Measurements from ENCODE around the gene AUH. TPM values are rescaled to one million over a fixed set of nuclear protein-coding genes. Genes with fewer than 3 reads are reported as not detected.

The AUH gene
- total and polyA plus RNA-seq, 10 of the 15 experiments (the other 5 are each of a cell fraction or from before 2014, with no cell fraction given), result 1.7 to 7.3 (median 4.6) TPM

DNA sequence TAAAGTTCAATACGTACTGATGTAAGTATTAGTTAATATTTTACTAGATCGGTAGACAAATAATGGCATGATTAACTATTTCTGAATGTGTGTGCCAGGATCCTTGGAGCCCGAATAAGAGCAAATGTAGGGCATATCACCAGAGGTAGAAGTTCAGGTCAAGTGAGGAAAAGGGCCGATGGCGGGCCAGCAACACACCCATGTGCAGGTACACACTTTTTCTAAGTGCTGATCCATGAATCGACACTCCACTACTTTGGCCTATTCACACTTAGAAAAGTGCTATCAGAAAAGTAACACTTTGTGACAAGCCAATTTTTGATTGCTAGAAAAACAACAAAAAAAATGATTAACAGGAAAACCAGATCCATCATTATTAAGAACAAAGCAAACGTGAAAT is 150.3 kb downstream of the AUH start:
- H4K20me1 ChIP-seq (ENCODE audit: control insufficient read depth, insufficient read depth), result no peaks in the 10 kb centered on the region
- TF ChIP-seq, protein P1, sequence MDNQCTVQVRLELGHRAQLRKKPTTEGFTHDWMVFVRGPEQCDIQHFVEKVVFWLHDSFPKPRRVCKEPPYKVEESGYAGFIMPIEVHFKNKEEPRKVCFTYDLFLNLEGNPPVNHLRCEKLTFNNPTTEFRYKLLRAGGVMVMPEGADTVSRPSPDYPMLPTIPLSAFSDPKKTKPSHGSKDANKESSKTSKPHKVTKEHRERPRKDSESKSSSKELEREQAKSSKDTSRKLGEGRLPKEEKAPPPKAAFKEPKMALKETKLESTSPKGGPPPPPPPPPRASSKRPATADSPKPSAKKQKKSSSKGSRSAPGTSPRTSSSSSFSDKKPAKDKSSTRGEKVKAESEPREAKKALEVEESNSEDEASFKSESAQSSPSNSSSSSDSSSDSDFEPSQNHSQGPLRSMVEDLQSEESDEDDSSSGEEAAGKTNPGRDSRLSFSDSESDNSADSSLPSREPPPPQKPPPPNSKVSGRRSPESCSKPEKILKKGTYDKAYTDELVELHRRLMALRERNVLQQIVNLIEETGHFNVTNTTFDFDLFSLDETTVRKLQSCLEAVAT (IDR thresholded peaks at IDR 0.05), result peak; percentile 97
- TF ChIP-seq SRF (IDR thresholded peaks at IDR 0.05; ENCODE audit: low read depth in 2 of 2, low read length in 2 of 2), result peak in 1 of 2 experiments; percentile 64; a peak in 1 of 4 replicates
- no peak for TF ChIP-seq FOS (IDR thresholded peaks at IDR 0.05; ENCODE audit: borderline replicate concordance, extremely low read depth, insufficient read length)
- ChIA-PET SMC1A (ENCODE audit: uncharacterized antibody, unreplicated experiment) (interaction anchor here (0.6 kb wide), 1 partner anchor 9 kb away, joined by 3 read pairs; no protein-coding TSS in a partner anchor), POLR2A (no interaction called here), RAD21 (ENCODE audit: unreplicated experiment) (no interaction called here), CTCF (no interaction called here)
- BruUV-seq (replicated peaks), result no TSS peak
- no peak overlapping the region for H3K4me2 ChIP-seq (ENCODE audit: control insufficient read depth, insufficient read depth)
- H3K9ac ChIP-seq (ENCODE audit: control insufficient read depth, insufficient read depth, low read length), result no peak overlapping the region
- H3K4me3 ChIP-seq, result no peak overlapping the region
- FAIRE-seq (no peak), ATAC-seq (no peak), DNase-seq (ENCODE audit: low read depth, low spot score) (no peak)
- peaks cover 24% of the 10 kb centered on the region for H3K4me1 ChIP-seq (ENCODE audit: control insufficient read depth, insufficient read depth, low read length)
- H3K27me3 ChIP-seq (replicated peaks in 1 of 2; ENCODE audit: control insufficient read depth in 2 of 2, insufficient read depth in 2 of 2, low read length in 1 of 2), result no peaks in the 10 kb centered on the region
- no peaks in the 10 kb centered on the region for H3K36me3 ChIP-seq (ENCODE audit: control insufficient read depth in 2 of 2, insufficient read depth in 2 of 2, low read length in 1 of 2)
- no peaks in the 10 kb centered on the region for H3K79me2 ChIP-seq (ENCODE audit: control insufficient read depth, insufficient read depth, low read length)
- WGBS (ENCODE audit: insufficient coverage, insufficient replicate concordance, low lambda C conversion rate, missing lambda C conversion rate), result 90% methylated on average over 7 of the region's 7 CpGs
- H3K9me3 ChIP-seq (replicated peaks; ENCODE audit: control insufficient read depth, insufficient read depth, low read length), result no peaks in the 10 kb centered on the region; the same call in 2 of the 3 replicates
- intact Hi-C loops (cut with micrococcal nuclease; ENCODE audit: unreplicated experiment) (no loop called here), in situ Hi-C loops (cut with MboI) (no loop called here)
- H2AFZ ChIP-seq (ENCODE audit: control insufficient read depth, low read depth, low read length), result no peak overlapping the region
- H3K27ac ChIP-seq (ENCODE audit: control insufficient read depth, insufficient read depth), result no peak overlapping the region

DNA sequence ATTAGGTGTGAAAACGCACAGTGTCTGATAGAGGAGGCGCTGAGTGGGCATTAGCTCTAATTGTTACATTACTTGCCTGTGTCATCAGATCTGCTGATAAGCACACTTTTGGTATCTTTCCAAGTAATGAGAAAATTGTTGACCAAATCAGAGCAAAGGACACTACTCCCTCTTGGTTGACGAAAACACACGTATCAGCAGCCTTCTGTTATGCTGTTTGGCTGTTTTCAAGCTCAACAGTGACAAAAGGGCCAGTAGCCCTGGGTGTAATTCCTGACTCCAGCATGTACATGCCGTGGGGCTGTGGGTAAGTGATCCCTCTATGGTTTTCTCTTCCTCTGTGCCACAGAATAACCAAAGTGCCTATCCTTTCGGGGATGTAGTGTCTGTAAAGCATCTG is 151.4 kb downstream of the AUH start:
- H3K36me3 ChIP-seq (ENCODE audit: control insufficient read depth in 2 of 2, insufficient read depth in 2 of 2, low read length in 1 of 2), result no peaks in the 10 kb centered on the region
- POLR2A ChIA-PET, result no interaction called here
- in situ Hi-C loops (cut with MboI), result no loop called here
- SMC1A ChIA-PET (ENCODE audit: uncharacterized antibody, unreplicated experiment), result no interaction called here
- H4K20me1 ChIP-seq (ENCODE audit: control insufficient read depth, insufficient read depth), result no peaks in the 10 kb centered on the region
- RAD21 ChIA-PET (ENCODE audit: unreplicated experiment), result no interaction called here
- no peak overlapping the region for H3K27ac ChIP-seq (ENCODE audit: control insufficient read depth, insufficient read depth)
- H3K9ac ChIP-seq (ENCODE audit: control insufficient read depth, insufficient read depth, low read length), result no peak overlapping the region
- H3K4me1 ChIP-seq (ENCODE audit: control insufficient read depth, insufficient read depth, low read length), result peaks cover 24% of the 10 kb centered on the region
- TF ChIP-seq FOS (IDR thresholded peaks at IDR 0.05; ENCODE audit: borderline replicate concordance, extremely low read depth, insufficient read length) (no peak), WRNIP1 (IDR thresholded peaks at IDR 0.05; ENCODE audit: borderline replicate concordance, low read depth, low read length) (no peak), MXI1 (IDR thresholded peaks at IDR 0.05; ENCODE audit: low read depth, low read length) (no peak), EGR1 (IDR thresholded peaks at IDR 0.05; ENCODE audit: borderline replicate concordance in 1 of 2, low read depth in 2 of 2, low read length in 2 of 2) (no peak)
- TF ChIP-seq, protein P2, sequence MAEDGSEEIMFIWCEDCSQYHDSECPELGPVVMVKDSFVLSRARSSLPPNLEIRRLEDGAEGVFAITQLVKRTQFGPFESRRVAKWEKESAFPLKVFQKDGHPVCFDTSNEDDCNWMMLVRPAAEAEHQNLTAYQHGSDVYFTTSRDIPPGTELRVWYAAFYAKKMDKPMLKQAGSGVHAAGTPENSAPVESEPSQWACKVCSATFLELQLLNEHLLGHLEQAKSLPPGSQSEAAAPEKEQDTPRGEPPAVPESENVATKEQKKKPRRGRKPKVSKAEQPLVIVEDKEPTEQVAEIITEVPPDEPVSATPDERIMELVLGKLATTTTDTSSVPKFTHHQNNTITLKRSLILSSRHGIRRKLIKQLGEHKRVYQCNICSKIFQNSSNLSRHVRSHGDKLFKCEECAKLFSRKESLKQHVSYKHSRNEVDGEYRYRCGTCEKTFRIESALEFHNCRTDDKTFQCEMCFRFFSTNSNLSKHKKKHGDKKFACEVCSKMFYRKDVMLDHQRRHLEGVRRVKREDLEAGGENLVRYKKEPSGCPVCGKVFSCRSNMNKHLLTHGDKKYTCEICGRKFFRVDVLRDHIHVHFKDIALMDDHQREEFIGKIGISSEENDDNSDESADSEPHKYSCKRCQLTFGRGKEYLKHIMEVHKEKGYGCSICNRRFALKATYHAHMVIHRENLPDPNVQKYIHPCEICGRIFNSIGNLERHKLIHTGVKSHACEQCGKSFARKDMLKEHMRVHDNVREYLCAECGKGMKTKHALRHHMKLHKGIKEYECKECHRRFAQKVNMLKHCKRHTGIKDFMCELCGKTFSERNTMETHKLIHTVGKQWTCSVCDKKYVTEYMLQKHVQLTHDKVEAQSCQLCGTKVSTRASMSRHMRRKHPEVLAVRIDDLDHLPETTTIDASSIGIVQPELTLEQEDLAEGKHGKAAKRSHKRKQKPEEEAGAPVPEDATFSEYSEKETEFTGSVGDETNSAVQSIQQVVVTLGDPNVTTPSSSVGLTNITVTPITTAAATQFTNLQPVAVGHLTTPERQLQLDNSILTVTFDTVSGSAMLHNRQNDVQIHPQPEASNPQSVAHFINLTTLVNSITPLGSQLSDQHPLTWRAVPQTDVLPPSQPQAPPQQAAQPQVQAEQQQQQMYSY (CRISPR knock-in tag; IDR thresholded peaks at IDR 0.05), result no peak
- TF ChIP-seq, protein P3, sequence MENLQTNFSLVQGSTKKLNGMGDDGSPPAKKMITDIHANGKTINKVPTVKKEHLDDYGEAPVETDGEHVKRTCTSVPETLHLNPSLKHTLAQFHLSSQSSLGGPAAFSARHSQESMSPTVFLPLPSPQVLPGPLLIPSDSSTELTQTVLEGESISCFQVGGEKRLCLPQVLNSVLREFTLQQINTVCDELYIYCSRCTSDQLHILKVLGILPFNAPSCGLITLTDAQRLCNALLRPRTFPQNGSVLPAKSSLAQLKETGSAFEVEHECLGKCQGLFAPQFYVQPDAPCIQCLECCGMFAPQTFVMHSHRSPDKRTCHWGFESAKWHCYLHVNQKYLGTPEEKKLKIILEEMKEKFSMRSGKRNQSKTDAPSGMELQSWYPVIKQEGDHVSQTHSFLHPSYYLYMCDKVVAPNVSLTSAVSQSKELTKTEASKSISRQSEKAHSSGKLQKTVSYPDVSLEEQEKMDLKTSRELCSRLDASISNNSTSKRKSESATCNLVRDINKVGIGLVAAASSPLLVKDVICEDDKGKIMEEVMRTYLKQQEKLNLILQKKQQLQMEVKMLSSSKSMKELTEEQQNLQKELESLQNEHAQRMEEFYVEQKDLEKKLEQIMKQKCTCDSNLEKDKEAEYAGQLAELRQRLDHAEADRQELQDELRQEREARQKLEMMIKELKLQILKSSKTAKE (IDR thresholded peaks at IDR 0.05; ENCODE audit: low read depth, poor library complexity, severe bottlenecking), result no peak
- 94% methylated on average over 6 of the region's 6 CpGs for WGBS (ENCODE audit: insufficient coverage, insufficient replicate concordance, low lambda C conversion rate, missing lambda C conversion rate)
- H2AFZ ChIP-seq (ENCODE audit: control insufficient read depth, low read depth, low read length), result no peak overlapping the region
- no peak for DNase-seq (ENCODE audit: low read depth, low spot score)
- intact Hi-C loops (cut with micrococcal nuclease; ENCODE audit: unreplicated experiment), result no loop called here
- no peak for FAIRE-seq
- no peaks in the 10 kb centered on the region for H3K79me2 ChIP-seq (ENCODE audit: control insufficient read depth, insufficient read depth, low read length)
- CTCF ChIA-PET, result no interaction called here
- H3K9me3 ChIP-seq (replicated peaks; ENCODE audit: control insufficient read depth, insufficient read depth, low read length), result no peaks in the 10 kb centered on the region; the same call in 1 of the 3 replicates
- no peak overlapping the region for H3K4me2 ChIP-seq (ENCODE audit: control insufficient read depth, insufficient read depth)
- H3K4me3 ChIP-seq, result no peak overlapping the region
- no peak for ATAC-seq
- H3K27me3 ChIP-seq (replicated peaks in 1 of 2; ENCODE audit: control insufficient read depth in 2 of 2, insufficient read depth in 2 of 2, low read length in 1 of 2), result no peaks in the 10 kb centered on the region
- BruUV-seq (replicated peaks), result no TSS peak
